H1 (cell line): ENCODE measurements around the gene GPR137. TPM values are rescaled to one million over a fixed set of nuclear protein-coding genes. Genes with fewer than 3 reads are reported as not detected.
A peak's percentile ranks its signal among the peaks of the same experiment; 100 is the strongest.

Experiments used
- CTCF ChIA-PET: fragments of 300-600 bp; sonication (Branson Sonifier 250); formaldehyde crosslinking; loops from one replicate; lab custom pipeline; 2021; ENCODE audit not compliant: partially characterized antibody; lab: Charles Lee
- POLR2A ChIA-PET: fragments of 300-600 bp; sonication (Branson Sonifier 250); formaldehyde crosslinking; loops from one replicate; lab custom pipeline; 2021; ENCODE audit warnings: inconsistent platforms; ENCODE audit not compliant: partially characterized antibody; lab: Charles Lee
- DNase-seq, 2 experiments: peaks; one replicate each; pipeline versions ENCODE4 v3.0.0 to v3.0.0-alpha.2; 2010 to 2022; ENCODE audit warnings: low spot score in 2 of 2, low read depth in 1 of 2, mixed read lengths in 1 of 2
- FAIRE-seq: peaks from 2 replicates; lab custom pipeline; 2011; peaks lifted over from hg19 to GRCh38; lab: Jason Lieb, UNC
- H2AFZ ChIP-seq: 2 replicates; pipeline ENCODE4 v1.8.1; 2012; ENCODE audit warnings: low read length, inconsistent platforms
- H2AK5ac ChIP-seq: 2 replicates; pipeline ENCODE4 v1.6.1; 2013; ENCODE audit warnings: low read depth, low read length
- H2BK120ac ChIP-seq: replicated peaks from 2 replicates; pipeline ENCODE3; 2013; ENCODE audit warnings: low read depth, low read length, inconsistent platforms
- H2BK12ac ChIP-seq: 2 replicates; pipeline ENCODE4 v1.6.1; 2013; ENCODE audit warnings: low read depth, low read length
- H2BK15ac ChIP-seq: 2 replicates; pipeline ENCODE4 v1.6.1; 2013; ENCODE audit warnings: low read length
- H2BK20ac ChIP-seq: 2 replicates; pipeline ENCODE4 v1.6.1; 2013; ENCODE audit warnings: low read length
- H2BK5ac ChIP-seq: 2 replicates; pipeline ENCODE4 v1.6.1; 2013; ENCODE audit warnings: low read depth, low read length
- H3K14ac ChIP-seq: 2 replicates; pipeline ENCODE4 v1.6.1; 2013; ENCODE audit warnings: inconsistent platforms; ENCODE audit not compliant: insufficient read length
- H3K18ac ChIP-seq: 2 replicates; pipeline ENCODE4 v1.6.1; 2013; ENCODE audit warnings: low read length; ENCODE audit errors: extremely low read depth
- H3K23ac ChIP-seq: 2 replicates; pipeline ENCODE4 v1.6.1; 2013; ENCODE audit warnings: inconsistent platforms; ENCODE audit not compliant: insufficient read length
- H3K23me2 ChIP-seq: 2 replicates; pipeline ENCODE4 v1.6.1; 2013; ENCODE audit warnings: low read depth, low read length
- H3K27ac ChIP-seq: 2 replicates; pipeline ENCODE4 v1.6.1; 2011; ENCODE audit warnings: low read depth, low read length, inconsistent platforms
- H3K27me3 ChIP-seq, 4 experiments: replicated peaks in 1 of 4; 1 replicate in 1 of 4; 2 replicates in 3 of 4; pipeline versions ENCODE4 v1.6.1 to v1.8.1; 2011 to 2013; ENCODE audit warnings: low read length in 3 of 4, mild to moderate bottlenecking in 3 of 4, inconsistent platforms in 2 of 4, mixed read lengths in 2 of 4, moderate library complexity in 1 of 4; ENCODE audit not compliant: control insufficient read depth in 3 of 4, insufficient read depth in 3 of 4; ENCODE audit errors: extremely low read depth in 1 of 4
- H3K36me3 ChIP-seq, 4 experiments: 2 replicates each; pipeline versions ENCODE4 v1.6.1 to v1.8.1; 2011 to 2013; ENCODE audit warnings: mild to moderate bottlenecking in 4 of 4, low read length in 3 of 4, moderate library complexity in 2 of 4, control low read depth in 1 of 4, inconsistent platforms in 1 of 4; ENCODE audit not compliant: insufficient read depth in 4 of 4, control insufficient read depth in 2 of 4
- H3K4ac ChIP-seq: replicated peaks from 2 replicates; pipeline ENCODE3; 2013; ENCODE audit warnings: low read length, low read depth, mixed read lengths, inconsistent platforms; ENCODE audit not compliant: insufficient read length
- H3K4me1 ChIP-seq, 4 experiments: replicated peaks in 1 of 4; 1 replicate in 1 of 4; 2 replicates in 3 of 4; pipeline versions ENCODE4 v1.6.1 to v1.8.1; 2011 to 2013; ENCODE audit warnings: low read length in 3 of 4, inconsistent platforms in 2 of 4, mixed read lengths in 1 of 4; ENCODE audit not compliant: insufficient read depth in 4 of 4, control insufficient read depth in 3 of 4
- H3K4me2 ChIP-seq, 2 experiments: 2 replicates each; pipeline versions ENCODE4 v1.6.1 to v1.8.1; 2011 to 2013; ENCODE audit warnings: low read depth in 2 of 2, low read length in 2 of 2, control low read depth in 1 of 2, inconsistent platforms in 1 of 2, mild to moderate bottlenecking in 1 of 2; ENCODE audit not compliant: insufficient read depth in 1 of 2
- H3K4me3 ChIP-seq, 4 experiments: fragments of 200-600, 300-600 bp in 1 of 4; sonication (generic), shearing (Covaris generic), sonication (Bioruptor Twin) in 1 of 4; 2 replicates each; pipeline versions ENCODE4 v1.5.1 to v1.8.1; 2011 to 2016; ENCODE audit warnings: low read length in 4 of 4, low read depth in 3 of 4, control low read depth in 2 of 4, inconsistent platforms in 2 of 4, mild to moderate bottlenecking in 2 of 4, mixed read lengths in 1 of 4, moderate library complexity in 1 of 4; ENCODE audit not compliant: insufficient read depth in 2 of 4; ENCODE audit errors: extremely low read depth in 1 of 4
- H3K56ac ChIP-seq: replicated peaks from 2 replicates; pipeline ENCODE3; 2013; ENCODE audit warnings: low read depth, mild to moderate bottlenecking, mixed read lengths, low read length, inconsistent platforms; ENCODE audit not compliant: insufficient read length
- H3K79me1 ChIP-seq: 2 replicates; pipeline ENCODE4 v1.6.1; 2013; ENCODE audit warnings: low read depth, low read length, control low read depth
- H3K79me2 ChIP-seq, 2 experiments: 2 replicates each; pipeline versions ENCODE4 v1.6.1 to v1.8.1; 2012 to 2013; ENCODE audit warnings: low read length in 2 of 2, mild to moderate bottlenecking in 2 of 2, inconsistent platforms in 1 of 2; ENCODE audit not compliant: insufficient read depth in 2 of 2, control insufficient read depth in 1 of 2
- H3K9ac ChIP-seq, 4 experiments: replicated peaks in 1 of 4; 1 replicate in 1 of 4; 2 replicates in 3 of 4; pipeline versions ENCODE4 v1.6.1 to v1.8.1; 2011 to 2013; ENCODE audit warnings: low read depth in 3 of 4, low read length in 3 of 4, control low read depth in 2 of 4, mild to moderate bottlenecking in 2 of 4, moderate library complexity in 2 of 4, inconsistent platforms in 1 of 4; ENCODE audit errors: extremely low read depth in 1 of 4
- H3K9me3 ChIP-seq, 2 experiments: 2 replicates each; pipeline versions ENCODE4 v1.6.1 to v1.8.1; 2012 to 2013; ENCODE audit warnings: mild to moderate bottlenecking in 2 of 2, moderate library complexity in 2 of 2, control low read depth in 1 of 2, inconsistent platforms in 1 of 2, low read depth in 1 of 2, low read length in 1 of 2, mixed read lengths in 1 of 2; ENCODE audit not compliant: insufficient read depth in 2 of 2
- H4K20me1 ChIP-seq, 2 experiments: replicated peaks in 1 of 2; 2 replicates each; pipeline versions ENCODE3 to v1.8.1; 2011 to 2013; ENCODE audit warnings: inconsistent platforms in 2 of 2, low read length in 2 of 2, mild to moderate bottlenecking in 1 of 2; ENCODE audit not compliant: insufficient read depth in 2 of 2, control insufficient read depth in 1 of 2
- H4K5ac ChIP-seq: 2 replicates; pipeline ENCODE4 v1.6.1; 2013; ENCODE audit warnings: low read length, low read depth, mixed read lengths, inconsistent platforms; ENCODE audit not compliant: insufficient read length
- H4K8ac ChIP-seq: 2 replicates; pipeline ENCODE4 v1.8.0; 2013; ENCODE audit warnings: mild to moderate bottlenecking, moderate library complexity, low read length, inconsistent platforms; ENCODE audit not compliant: insufficient read depth; ENCODE audit errors: extremely low read depth
- H4K91ac ChIP-seq: replicated peaks from 2 replicates; pipeline ENCODE3; 2013; ENCODE audit warnings: low read length, mixed read lengths, inconsistent platforms; ENCODE audit not compliant: insufficient read length
- CBX5 ChIP-seq: fragments of 300-800, 300-1000 bp; sonication (generic); IDR thresholded peaks from 2 replicates; pipeline ENCODE4 v1.7.1; 2016; ENCODE audit warnings: antibody characterized with exemption, low read length, low read depth
- CEBPB ChIP-seq: IDR thresholded peaks from 2 replicates; pipeline ENCODE4 v1.6.1; 2012; ENCODE audit warnings: low read depth, low read length
- CHD2 ChIP-seq: IDR thresholded peaks from 2 replicates; pipeline ENCODE4 v1.6.1; 2012; ENCODE audit warnings: low read length, improper control_type of control experiment
- FOSL1 ChIP-seq: IDR thresholded peaks from 2 replicates; pipeline ENCODE4 v1.6.1; 2011; ENCODE audit warnings: mild to moderate bottlenecking, low read depth, low read length, moderate library complexity; ENCODE audit not compliant: insufficient read depth
- JUN ChIP-seq: IDR thresholded peaks from 2 replicates; pipeline ENCODE4 v1.6.1; 2011; ENCODE audit warnings: low read depth, mild to moderate bottlenecking, improper control_type of control experiment, low read length
- WGBS, 2 experiments: shearing (Covaris generic) in 1 of 2; methylation state at CpG; one replicate each; pipeline versions ENCODE4 v1.1.6 to v1.1.7; 2013 to 2015; ENCODE audit warnings: low lambda C conversion rate in 2 of 2, mixed read lengths in 2 of 2, inconsistent platforms in 1 of 2, low coverage in 1 of 2, missing lambda C conversion rate in 1 of 2; ENCODE audit not compliant: insufficient replicate concordance in 2 of 2, insufficient coverage in 1 of 2, insufficient read length in 1 of 2; ENCODE audit errors: extremely low coverage in 1 of 2, missing lambda C conversion rate in 1 of 2; 5-methylcytosine and 5-hydroxymethylcytosine counted together
- polyA plus RNA-seq, 7 experiments: library from polyadenylated mRNA; depleted of rRNA in 3 of 7; stranded (reverse) in 5 of 7; unstranded in 2 of 7; fragments of >200 nt in 5 of 7; fragments of 200-250 nt in 2 of 7; gene quantifications; 1 replicate in 5 of 7; 2 replicates in 1 of 7; 4 replicates in 1 of 7; pipeline versions ENCODE4 v1.2.1 to v1.2.3, GENCODE V29; 2011 to 2013; ENCODE audit warnings: missing spikeins in 2 of 7, mixed read lengths in 2 of 7
- total RNA-seq: library from RNA; stranded (reverse); fragmentation: NEBNext Ultra II Directional; extraction: Animal tissue kit (Norgen Biotek cat#: 25700); gene quantifications from 2 replicates; pipeline ENCODE4 v1.2.1, GENCODE V29; 2021

Gene GPR137
- total and polyA plus RNA-seq, 2 of the 8 experiments (the other 6 are each of a cell fraction or from before 2014, with no cell fraction given): 36.2 to 37.8 TPM

- Histone ChIP-seq H3K23me2 (peaks cover 20% of the 10 kb centered on the region), H2AFZ (no peak within 1 kb of the TSS), H2BK5ac (peak within 1 kb of the TSS; percentile 99), H4K91ac (peak within 1 kb of the TSS; percentile 79), H2BK15ac (peak within 1 kb of the TSS; percentile 95; the same call in 1 of the 2 replicates), H3K14ac (no peak within 1 kb of the TSS), H3K27me3 (no peaks in the 10 kb centered on the region), H3K36me3 (peaks cover 0 to 17% (median 4%) of the 10 kb centered on the region in 4 experiments; a peak in 4 of 8 replicates), H3K4me1 (peaks cover 0 to 48% (median 35%) of the 10 kb centered on the region in 4 experiments; a peak in 6 of 7 replicates), H3K79me1 (peaks cover 6% of the 10 kb centered on the region), H3K4me2 (peak within 1 kb of the TSS; percentile 73 to 99), H4K8ac (peak within 1 kb of the TSS; percentile 87), H2AK5ac (peak within 1 kb of the TSS; percentile 84; the same call in 1 of the 2 replicates), H2BK20ac (0 out of 2 replicates have a peak within 1 kb of the TSS, but pooled peaks have one; percentile 21), H3K4me3 (peak within 1 kb of the TSS; percentile 56 to 99 (median 90)), H2BK120ac (peak within 1 kb of the TSS; percentile 18), H3K23ac (no peak within 1 kb of the TSS), H3K9ac (peak within 1 kb of the TSS; percentile 66 to 74 (median 71)), H3K79me2 (peaks cover 6 to 26% of the 10 kb centered on the region in 2 experiments; a peak in 3 of 4 replicates), H3K4ac (peak within 1 kb of the TSS; percentile 73), H3K9me3 (no peaks in the 10 kb centered on the region), H4K20me1 (peaks cover 0 to 16% of the 10 kb centered on the region in 2 experiments), H3K56ac (peak within 1 kb of the TSS; percentile 95), H2BK12ac (peak within 1 kb of the TSS; percentile 94; the same call in 1 of the 2 replicates), H3K27ac (peak within 1 kb of the TSS; percentile 61), H3K18ac (peak within 1 kb of the TSS; percentile 86), H4K5ac (peak within 1 kb of the TSS; percentile 70)
- DNase-seq: peak in 1 of 2 experiments; percentile 94
- ChIA-PET CTCF (interaction anchor here (1.1 to 10.0 kb wide), 9 partner anchors 9 to 94 kb away, joined by 3 to 102 read pairs (median 5); partner anchors contain the start of genes CATSPERZ, ESRRA, NUDT22 and TRPT1), POLR2A (interaction anchor here (0.6 to 13.1 kb wide), 16 partner anchors 8 to 367 kb away, joined by 3 to 352 read pairs (median 10); partner anchors contain the start of genes BAD, DNAJC4, ESRRA and FERMT3)
- 3% methylated on average over 40 of the region's 74 CpGs; no CpG with 5 or more reads in 1 of the 2 experiments for WGBS, 2 experiments
- no peak for FAIRE-seq
- TF ChIP-seq CEBPB (no peak), FOSL1 (no peak), CHD2 (no peak), CBX5 (no peak), JUN (no peak)
Measured at GRCh38 chr11:64246871-64247728, 38.5 kb upstream of the GPR137 start, which contains the start of gene PPP1R14B. PPP1R14B (minus strand) TSS chr11:64246943; CDS start chr11:64246673, 270 bp downstream.
